HEK293 (cell line): ENCODE results near the gene NKD2.

Experiments used
- CTCF ChIA-PET: fragments of 350-600 bp; formaldehyde crosslinking; extraction: SDS; loops from one replicate; lab custom pipeline; 2021; ENCODE audit warnings: antibody characterized with exemption; lab: Yijun Ruan, JAX
- POLR2A ChIA-PET: fragments of 300-600 bp; formaldehyde crosslinking; extraction: SDS; loops from one replicate; lab custom pipeline; 2020; ENCODE audit warnings: antibody characterized with exemption, inconsistent platforms; lab: Yijun Ruan, JAX
- H3K27ac ChIP-seq: fragments of 200-500 bp; sonication (Bioruptor generic); 2 replicates; pipeline ENCODE4 v1.5.1; 2014; ENCODE audit warnings: low read depth, low read length, control low read depth, inconsistent platforms; ENCODE audit errors: extremely low read depth
- H3K36me3 ChIP-seq, 2 experiments: fragments of 200-500 bp in 1 of 2; sonication (Bioruptor generic) in 1 of 2; 1 replicate in 1 of 2; 2 replicates in 1 of 2; pipeline ENCODE4 v1.5.1; 2014 to 2017; ENCODE audit warnings: inconsistent platforms in 2 of 2, low read length in 2 of 2; ENCODE audit not compliant: control insufficient read depth in 2 of 2, insufficient read depth in 1 of 2
- H3K4me1 ChIP-seq: fragments of 200-500 bp; sonication (Bioruptor generic); 2 replicates; pipeline ENCODE4 v1.5.1; 2014; ENCODE audit warnings: mild to moderate bottlenecking, low read length, inconsistent platforms; ENCODE audit not compliant: control insufficient read depth, insufficient read depth
- H3K4me3 ChIP-seq: 2 replicates; pipeline ENCODE4 v1.5.1; 2011; ENCODE audit warnings: low read depth, mild to moderate bottlenecking, control low read depth, low read length, moderate library complexity
- H3K9me3 ChIP-seq: fragments of 200-500 bp; sonication (Bioruptor generic); 2 replicates; pipeline ENCODE4 v1.5.1; 2014; ENCODE audit warnings: low read depth, low read length, inconsistent platforms; ENCODE audit not compliant: control insufficient read depth, insufficient read depth
- AEBP2 ChIP-seq: fragments of 450-650 bp; formaldehyde crosslinking; IDR thresholded peaks from 2 replicates; pipeline ENCODE4 v1.5.1; 2016; ENCODE audit warnings: missing biosample characterization, missing genetic modification characterization, borderline replicate concordance
- ATF2 ChIP-seq: fragments of 450-650 bp; formaldehyde crosslinking; IDR thresholded peaks from 2 replicates; pipeline ENCODE4 v1.5.1; 2016; ENCODE audit warnings: missing biosample characterization, missing genetic modification characterization, low read depth
- BCL11B ChIP-seq: fragments of 450-650 bp; formaldehyde crosslinking; IDR thresholded peaks from 2 replicates; pipeline ENCODE4 v1.5.1; 2016; ENCODE audit warnings: low read depth, missing biosample characterization, missing genetic modification characterization
- BCL6B ChIP-seq: fragments of 450-650 bp; formaldehyde crosslinking; IDR thresholded peaks from 2 replicates; pipeline ENCODE4 v1.5.1; 2017; ENCODE audit warnings: missing biosample characterization, missing genetic modification characterization
- HIC1 ChIP-seq: fragments of 450-650 bp; formaldehyde crosslinking; IDR thresholded peaks from 2 replicates; pipeline ENCODE4 v1.5.1; 2016; ENCODE audit warnings: missing biosample characterization, missing genetic modification characterization
- HOXA7 ChIP-seq: sonication (generic); formaldehyde crosslinking; IDR thresholded peaks from 2 replicates; pipeline ENCODE4 v1.8.1; 2022; ENCODE audit warnings: missing genetic modification reagents, borderline replicate concordance
- MYNN ChIP-seq: fragments of 450-650 bp; formaldehyde crosslinking; IDR thresholded peaks from 2 replicates; pipeline ENCODE4 v1.5.1; 2016; ENCODE audit warnings: missing biosample characterization, missing genetic modification characterization, borderline replicate concordance
- REPIN1 ChIP-seq: fragments of 450-650 bp; formaldehyde crosslinking; IDR thresholded peaks from 2 replicates; pipeline ENCODE4 v1.5.1; 2017; ENCODE audit warnings: missing biosample characterization, missing genetic modification characterization, low read depth
- SP2 ChIP-seq: fragments of 450-650 bp; formaldehyde crosslinking; IDR thresholded peaks from 2 replicates; pipeline ENCODE4 v1.5.1; 2016; ENCODE audit warnings: missing biosample characterization, missing genetic modification characterization
- ZBTB20 ChIP-seq: fragments of 450-650 bp; formaldehyde crosslinking; IDR thresholded peaks from 2 replicates; pipeline ENCODE4 v1.5.1; 2016; ENCODE audit warnings: missing biosample characterization, missing genetic modification characterization
- ZBTB26 ChIP-seq: fragments of 450-650 bp; formaldehyde crosslinking; optimal IDR thresholded peaks from 2 replicates; pipeline ENCODE3; 2016; ENCODE audit warnings: missing biosample characterization, mild to moderate bottlenecking, missing genetic modification characterization
- ZEB2 ChIP-seq: fragments of 450-650 bp; formaldehyde crosslinking; IDR thresholded peaks from 2 replicates; pipeline ENCODE4 v1.5.1; 2016; ENCODE audit warnings: missing biosample characterization, missing genetic modification characterization
- ZNF114 ChIP-seq: fragments of 450-650 bp; formaldehyde crosslinking; IDR thresholded peaks from 2 replicates; pipeline ENCODE4 v1.5.0; 2017; ENCODE audit warnings: missing biosample characterization, missing genetic modification characterization
- ZNF202 ChIP-seq: fragments of 450-650 bp; formaldehyde crosslinking; IDR thresholded peaks from 2 replicates; pipeline ENCODE4 v1.5.1; 2016; ENCODE audit warnings: missing biosample characterization, missing genetic modification characterization, borderline replicate concordance
- ZNF221 ChIP-seq: fragments of 450-650 bp; formaldehyde crosslinking; IDR thresholded peaks from 2 replicates; pipeline ENCODE4 v1.5.1; 2017; ENCODE audit warnings: missing biosample characterization, missing genetic modification characterization, borderline replicate concordance
- ZNF292 ChIP-seq: fragments of 450-650 bp; formaldehyde crosslinking; IDR thresholded peaks from 2 replicates; pipeline ENCODE4 v1.5.1; 2016; ENCODE audit warnings: low read depth, missing biosample characterization, missing genetic modification characterization, borderline replicate concordance
- ZNF302 ChIP-seq: fragments of 450-650 bp; formaldehyde crosslinking; IDR thresholded peaks from 2 replicates; pipeline ENCODE4 v1.5.1; 2016; ENCODE audit warnings: missing biosample characterization, missing genetic modification characterization, low read depth
- ZNF398 ChIP-seq: fragments of 450-650 bp; formaldehyde crosslinking; IDR thresholded peaks from 2 replicates; pipeline ENCODE4 v1.5.1; 2017; ENCODE audit warnings: missing biosample characterization, missing genetic modification characterization
- ZNF571 ChIP-seq: fragments of 450-650 bp; formaldehyde crosslinking; IDR thresholded peaks from 2 replicates; pipeline ENCODE4 v1.5.0; 2017; ENCODE audit warnings: missing biosample characterization, missing genetic modification characterization
- ZNF624 ChIP-seq: fragments of 450-650 bp; formaldehyde crosslinking; IDR thresholded peaks from 2 replicates; pipeline ENCODE4 v1.5.1; 2017; ENCODE audit warnings: missing biosample characterization, missing genetic modification characterization
- ZNF660 ChIP-seq: fragments of 450-650 bp; IDR thresholded peaks from 2 replicates; pipeline ENCODE4 v1.5.1; 2018; ENCODE audit warnings: missing biosample characterization, mild to moderate bottlenecking, missing genetic modification characterization
- ZNF792 ChIP-seq: fragments of 450-650 bp; formaldehyde crosslinking; IDR thresholded peaks from 2 replicates; pipeline ENCODE4 v1.5.1; 2016; ENCODE audit warnings: missing biosample characterization, missing genetic modification characterization
- ZNF837 ChIP-seq: fragments of 450-650 bp; formaldehyde crosslinking; IDR thresholded peaks from 2 replicates; pipeline ENCODE4 v1.5.1; 2016; ENCODE audit warnings: missing biosample characterization, missing genetic modification characterization
- ZXDB ChIP-seq: fragments of 450-650 bp; formaldehyde crosslinking; IDR thresholded peaks from 2 replicates; pipeline ENCODE4 v1.5.1; 2016; ENCODE audit warnings: missing biosample characterization, missing genetic modification characterization

The NKD2 gene

GRCh38 chr5:962801-963200, 45.8 kb upstream of the NKD2 start (continued):
- TF ChIP-seq ZNF398 (tag by site-specific recombination): no peak
- TF ChIP-seq ZBTB26 (tag by site-specific recombination): no peak
- no peak for TF ChIP-seq ZNF624 (tag by site-specific recombination)
- no peak for TF ChIP-seq ZNF837

GRCh38 chr5:963310-963672, 45.3 kb upstream of the NKD2 start:
- ChIA-PET POLR2A (no interaction called here), CTCF (no interaction called here)
- TF ChIP-seq BCL11B (tag by site-specific recombination) (no peak), ZXDB (no peak), HOXA7 (no peak), ATF2 (tag by site-specific recombination) (no peak), ZNF571 (tag by site-specific recombination) (no peak), HIC1 (tag by site-specific recombination) (no peak), BCL6B (tag by site-specific recombination) (no peak), SP2 (no peak), ZNF660 (tag by site-specific recombination) (no peak), ZBTB20 (tag by site-specific recombination) (no peak), ZNF837 (no peak), ZEB2 (tag by site-specific recombination) (no peak)
- Histone ChIP-seq H3K27ac (no peak overlapping the region), H3K4me1 (no peaks in the 10 kb centered on the region), H3K9me3 (no peaks in the 10 kb centered on the region), H3K36me3 (no peaks in the 10 kb centered on the region), H3K4me3 (no peak overlapping the region)

GRCh38 chr5:963673-964531, 44.7 kb upstream of the NKD2 start:
- Histone ChIP-seq H3K27ac (no peak overlapping the region), H3K9me3 (no peaks in the 10 kb centered on the region), H3K36me3 (no peaks in the 10 kb centered on the region), H3K4me1 (no peaks in the 10 kb centered on the region), H3K4me3 (no peak overlapping the region)
- POLR2A ChIA-PET: no interaction called here
- CTCF ChIA-PET: no interaction called here
- TF ChIP-seq ZNF292 (tag by site-specific recombination) (no peak), ZNF114 (tag by site-specific recombination) (no peak), ZNF202 (tag by site-specific recombination) (no peak), ZNF302 (tag by site-specific recombination) (no peak), MYNN (tag by site-specific recombination) (no peak), ZEB2 (tag by site-specific recombination) (no peak), ZNF221 (no peak), AEBP2 (tag by site-specific recombination) (no peak), REPIN1 (tag by site-specific recombination) (no peak), ZNF792 (no peak)
